HepG2 (cell line): ENCODE results near the gene ADAR. TPM values are rescaled to one million over a fixed set of nuclear protein-coding genes. Genes with fewer than 3 reads are reported as not detected.
A peak's percentile ranks its signal among the peaks of the same experiment; 100 is the strongest.

ENCODE experiments used
- BATF2 ChIP-seq: sonication (generic); formaldehyde crosslinking; IDR thresholded peaks from 2 replicates; pipeline ENCODE4 v1.8.0; 2022; ENCODE audit warnings: mild to moderate bottlenecking, missing genetic modification reagents, moderate library complexity
- ELF1 ChIP-seq: sonication (generic); formaldehyde crosslinking; IDR thresholded peaks from 2 replicates; pipeline ENCODE4 v1.4.0; 2020; ENCODE audit warnings: missing genetic modification reagents
- FOXO4 ChIP-seq: sonication (generic); formaldehyde crosslinking; conservative IDR thresholded peaks from 2 replicates; pipeline ENCODE4 v1.8.1; 2023; ENCODE audit warnings: missing genetic modification reagents
- HNRNPUL1 ChIP-seq: fragments of 200-400 bp; formaldehyde crosslinking; IDR thresholded peaks from 2 replicates; pipeline ENCODE4 v1.6.1; 2017; ENCODE audit warnings: low read depth, mild to moderate bottlenecking, low read length, moderate library complexity
- MBD4 ChIP-seq: IDR thresholded peaks from 2 replicates; pipeline ENCODE4 v1.6.1; 2012; ENCODE audit warnings: low read length, inconsistent platforms, borderline replicate concordance
- MED13 ChIP-seq: sonication (generic); formaldehyde crosslinking; IDR thresholded peaks from 2 replicates; pipeline ENCODE4 v1.5.0; 2020; ENCODE audit warnings: missing genetic modification reagents
- NFKB2 ChIP-seq: sonication (generic); formaldehyde crosslinking; IDR thresholded peaks from 2 replicates; pipeline ENCODE4 v1.4.0; 2020; ENCODE audit warnings: missing genetic modification reagents, borderline replicate concordance
- POLR2A ChIP-seq, 2 experiments: IDR thresholded peaks; 2 replicates each; pipeline ENCODE4 v1.6.1; 2011; ENCODE audit warnings: low read depth in 2 of 2, low read length in 2 of 2, mild to moderate bottlenecking in 1 of 2, moderate library complexity in 1 of 2; ENCODE audit not compliant: insufficient read depth in 1 of 2
- POLR2AphosphoS5 ChIP-seq: IDR thresholded peaks from 2 replicates; pipeline ENCODE4 v1.6.1; 2012; ENCODE audit warnings: low read depth, low read length
- RNF2 ChIP-seq: fragments of 450-650 bp; conservative IDR thresholded peaks from 2 replicates; pipeline ENCODE4 v1.6.1; 2016; ENCODE audit warnings: low read depth
- STAT5B ChIP-seq: sonication (generic); formaldehyde crosslinking; IDR thresholded peaks from 2 replicates; pipeline ENCODE4 v1.4.0; 2020; ENCODE audit warnings: missing genetic modification reagents
- ZNF331 ChIP-seq: sonication (generic); formaldehyde crosslinking; IDR thresholded peaks from 2 replicates; pipeline ENCODE4 v1.4.0; 2020; ENCODE audit warnings: missing genetic modification reagents
- ZNF660 ChIP-seq: sonication (generic); formaldehyde crosslinking; IDR thresholded peaks from 2 replicates; pipeline ENCODE4 v1.5.1; 2020; ENCODE audit warnings: mild to moderate bottlenecking, low read depth, missing genetic modification reagents, borderline replicate concordance
- ZNF670 ChIP-seq: sonication (generic); formaldehyde crosslinking; IDR thresholded peaks from 2 replicates; pipeline ENCODE4 v1.8.0; 2022; ENCODE audit warnings: mild to moderate bottlenecking, missing genetic modification reagents, borderline replicate concordance
- polyA plus RNA-seq, 8 experiments: library from polyadenylated mRNA; depleted of rRNA in 3 of 8; stranded (reverse) in 7 of 8; unstranded in 1 of 8; fragments of >200 nt; fragmentation: Illumina TruSeq in 4 of 8; extraction: Trizol in 4 of 8; gene quantifications; 2 replicates each; pipeline versions ENCODE4 v1.2.1 to v1.2.3, GENCODE V29; 2011 to 2016; ENCODE audit warnings: low read depth in 4 of 8, missing spikeins in 1 of 8, mixed read lengths in 1 of 8; ENCODE audit not compliant: insufficient read depth in 1 of 8
- total RNA-seq, 5 experiments: library from RNA; depleted of rRNA; stranded (reverse); fragments of >200 nt; fragmentation: Illumina TruSeq; extraction: Trizol; gene quantifications; 2 replicates each; pipeline ENCODE4 v1.2.3, GENCODE V29; 2016; ENCODE audit warnings: low read depth in 1 of 5
- TF ChIP-seq, protein P1 (sequence below): sonication (generic); formaldehyde crosslinking; IDR thresholded peaks from 2 replicates; pipeline ENCODE4 v1.4.0; 2020; ENCODE audit warnings: mild to moderate bottlenecking, missing genetic modification reagents
- TF ChIP-seq, protein P2 (sequence below): sonication (generic); formaldehyde crosslinking; IDR thresholded peaks from 2 replicates; pipeline ENCODE4 v1.5.1; 2020; ENCODE audit warnings: mild to moderate bottlenecking, missing genetic modification reagents
- TF ChIP-seq, protein P3 (sequence below): sonication (generic); formaldehyde crosslinking; IDR thresholded peaks from 2 replicates; pipeline ENCODE4 v1.5.0; 2020; ENCODE audit warnings: missing genetic modification reagents, mild to moderate bottlenecking, borderline replicate concordance
- TF ChIP-seq, protein P4 (sequence below): IDR thresholded peaks from 2 replicates; pipeline ENCODE4 v1.6.1; 2018; ENCODE audit warnings: missing genetic modification reagents

The ADAR gene
- total and polyA plus RNA-seq, 2 of the 13 experiments (the other 11 are each of a cell fraction or from before 2014, with no cell fraction given) = 70.8 to 86.2 TPM

DNA sequence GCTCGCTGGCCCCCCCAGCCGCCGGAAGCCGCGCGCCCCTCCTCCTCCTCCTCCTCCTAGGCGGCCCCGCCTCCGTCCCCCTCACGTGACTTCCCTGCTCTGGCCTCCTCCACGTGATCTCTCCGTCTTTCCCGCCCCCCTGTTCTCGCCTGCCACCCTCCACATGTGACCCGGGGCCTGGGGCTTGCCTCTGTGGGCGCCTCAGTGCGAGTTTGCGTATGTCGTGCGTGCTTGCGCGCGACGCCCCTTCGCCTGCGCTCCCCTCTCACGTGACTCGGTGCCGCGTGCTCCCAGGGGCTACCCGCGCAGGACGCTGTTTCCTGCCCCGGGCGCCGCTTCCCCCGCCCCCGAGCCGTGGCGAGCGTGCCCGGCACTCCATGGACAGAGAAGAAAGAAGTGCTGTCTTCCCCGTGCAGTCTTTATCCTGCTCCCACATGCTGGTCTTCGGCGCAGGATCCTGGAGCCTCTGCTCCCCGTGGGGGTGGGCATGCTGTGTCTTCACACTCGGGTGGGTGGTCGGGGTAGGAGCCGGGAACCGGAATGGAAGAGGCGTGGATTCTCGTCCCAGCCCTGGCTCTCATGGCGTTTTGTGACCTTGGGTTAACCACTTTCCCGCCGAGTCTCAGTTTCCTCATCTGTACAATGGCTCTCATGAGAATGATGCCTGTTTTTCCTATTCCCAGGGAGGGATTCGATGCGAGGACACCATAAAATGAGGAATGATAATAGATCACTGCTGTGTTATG is 49.1 kb downstream of the ADAR start (continued):
- no peak; the same call in 1 of the 2 replicates for TF ChIP-seq POLR2AphosphoS5
- TF ChIP-seq, protein P1, sequence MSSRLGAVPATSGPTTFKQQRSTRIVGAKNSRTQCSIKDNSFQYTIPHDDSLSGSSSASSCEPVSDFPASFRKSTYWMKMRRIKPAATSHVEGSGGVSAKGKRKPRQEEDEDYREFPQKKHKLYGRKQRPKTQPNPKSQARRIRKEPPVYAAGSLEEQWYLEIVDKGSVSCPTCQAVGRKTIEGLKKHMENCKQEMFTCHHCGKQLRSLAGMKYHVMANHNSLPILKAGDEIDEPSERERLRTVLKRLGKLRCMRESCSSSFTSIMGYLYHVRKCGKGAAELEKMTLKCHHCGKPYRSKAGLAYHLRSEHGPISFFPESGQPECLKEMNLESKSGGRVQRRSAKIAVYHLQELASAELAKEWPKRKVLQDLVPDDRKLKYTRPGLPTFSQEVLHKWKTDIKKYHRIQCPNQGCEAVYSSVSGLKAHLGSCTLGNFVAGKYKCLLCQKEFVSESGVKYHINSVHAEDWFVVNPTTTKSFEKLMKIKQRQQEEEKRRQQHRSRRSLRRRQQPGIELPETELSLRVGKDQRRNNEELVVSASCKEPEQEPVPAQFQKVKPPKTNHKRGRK (CRISPR knock-in tag) = peak; percentile 52; the same call in 1 of the 2 replicates
- TF ChIP-seq HNRNPUL1 = 0 out of 2 replicates have a peak, but pooled peaks have one; percentile 46
- peak; percentile 93 for TF ChIP-seq ZNF331
- TF ChIP-seq, protein P2, sequence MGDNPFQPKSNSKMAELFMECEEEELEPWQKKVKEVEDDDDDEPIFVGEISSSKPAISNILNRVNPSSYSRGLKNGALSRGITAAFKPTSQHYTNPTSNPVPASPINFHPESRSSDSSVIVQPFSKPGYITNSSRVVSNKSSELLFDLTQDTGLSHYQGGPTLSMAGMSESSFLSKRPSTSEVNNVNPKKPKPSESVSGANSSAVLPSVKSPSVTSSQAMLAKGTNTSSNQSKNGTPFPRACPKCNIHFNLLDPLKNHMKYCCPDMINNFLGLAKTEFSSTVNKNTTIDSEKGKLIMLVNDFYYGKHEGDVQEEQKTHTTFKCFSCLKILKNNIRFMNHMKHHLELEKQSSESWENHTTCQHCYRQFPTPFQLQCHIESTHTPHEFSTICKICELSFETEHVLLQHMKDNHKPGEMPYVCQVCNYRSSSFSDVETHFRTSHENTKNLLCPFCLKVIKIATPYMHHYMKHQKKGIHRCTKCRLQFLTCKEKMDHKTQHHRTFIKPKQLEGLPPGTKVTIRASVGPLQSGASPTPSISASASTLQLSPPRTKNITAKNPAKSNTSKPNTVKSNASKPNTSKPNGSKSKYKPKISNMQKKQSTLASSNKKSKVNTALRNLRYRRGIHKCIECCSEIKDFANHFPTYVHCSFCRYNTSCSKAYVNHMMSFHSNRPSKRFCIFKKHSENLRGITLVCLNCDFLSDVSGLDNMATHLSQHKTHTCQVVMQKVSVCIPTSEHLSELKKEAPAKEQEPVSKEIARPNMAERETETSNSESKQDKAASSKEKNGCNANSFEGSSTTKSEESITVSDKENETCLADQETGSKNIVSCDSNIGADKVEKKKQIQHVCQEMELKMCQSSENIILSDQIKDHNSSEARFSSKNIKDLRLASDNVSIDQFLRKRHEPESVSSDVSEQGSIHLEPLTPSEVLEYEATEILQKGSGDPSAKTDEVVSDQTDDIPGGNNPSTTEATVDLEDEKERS (CRISPR knock-in tag) = peak; percentile 93
- TF ChIP-seq NFKB2 = peak; percentile 99
- peak; percentile 99 for TF ChIP-seq BATF2 (CRISPR knock-in tag)
- 0 out of 2 replicates have a peak, but pooled peaks have one; percentile 53 for TF ChIP-seq STAT5B (CRISPR knock-in tag)
- no peak for TF ChIP-seq MED13
- peak; percentile 66 for TF ChIP-seq ELF1
- TF ChIP-seq POLR2A (IDR thresholded peaks at IDR 0.05; ENCODE audit: insufficient read depth in 1 of 2, low read depth in 2 of 2, low read length in 2 of 2) = peak; percentile 42 to 65; a peak in 3 of 4 replicates
- peak; percentile 90; the same call in 1 of the 2 replicates for TF ChIP-seq ZNF660
- TF ChIP-seq, protein P3, sequence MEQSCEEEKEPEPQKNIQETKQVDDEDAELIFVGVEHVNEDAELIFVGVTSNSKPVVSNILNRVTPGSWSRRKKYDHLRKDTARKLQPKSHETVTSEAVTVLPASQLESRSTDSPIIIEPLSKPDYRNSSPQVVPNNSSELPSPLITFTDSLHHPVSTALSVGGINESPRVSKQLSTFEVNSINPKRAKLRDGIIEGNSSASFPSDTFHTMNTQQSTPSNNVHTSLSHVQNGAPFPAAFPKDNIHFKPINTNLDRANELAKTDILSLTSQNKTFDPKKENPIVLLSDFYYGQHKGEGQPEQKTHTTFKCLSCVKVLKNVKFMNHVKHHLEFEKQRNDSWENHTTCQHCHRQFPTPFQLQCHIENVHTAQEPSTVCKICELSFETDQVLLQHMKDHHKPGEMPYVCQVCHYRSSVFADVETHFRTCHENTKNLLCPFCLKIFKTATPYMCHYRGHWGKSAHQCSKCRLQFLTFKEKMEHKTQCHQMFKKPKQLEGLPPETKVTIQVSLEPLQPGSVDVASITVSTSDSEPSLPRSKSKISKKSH (CRISPR knock-in tag) = peak; percentile 99
- TF ChIP-seq MBD4 = no peak
- peak; percentile 100 for TF ChIP-seq RNF2
- 0 out of 2 replicates have a peak, but pooled peaks have one; percentile 38 for TF ChIP-seq FOXO4 (CRISPR knock-in tag)
- TF ChIP-seq ZNF670 (CRISPR knock-in tag) = peak; percentile 87; the same call in 1 of the 2 replicates
- TF ChIP-seq, protein P4, sequence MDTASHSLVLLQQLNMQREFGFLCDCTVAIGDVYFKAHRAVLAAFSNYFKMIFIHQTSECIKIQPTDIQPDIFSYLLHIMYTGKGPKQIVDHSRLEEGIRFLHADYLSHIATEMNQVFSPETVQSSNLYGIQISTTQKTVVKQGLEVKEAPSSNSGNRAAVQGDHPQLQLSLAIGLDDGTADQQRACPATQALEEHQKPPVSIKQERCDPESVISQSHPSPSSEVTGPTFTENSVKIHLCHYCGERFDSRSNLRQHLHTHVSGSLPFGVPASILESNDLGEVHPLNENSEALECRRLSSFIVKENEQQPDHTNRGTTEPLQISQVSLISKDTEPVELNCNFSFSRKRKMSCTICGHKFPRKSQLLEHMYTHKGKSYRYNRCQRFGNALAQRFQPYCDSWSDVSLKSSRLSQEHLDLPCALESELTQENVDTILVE = peak; percentile 53; the same call in 1 of the 2 replicates
